ENCODE results near the gene MST1R.

MST1R gene

GRCh38 chr3:49873623-49874022, 30.1 kb downstream of the MST1R start:
- DNase-seq: no peak

- DNase-seq: peak; percentile 33
Observed at GRCh38 chr3:49872801-49873281, 30.8 kb downstream of the MST1R start.

DNA sequence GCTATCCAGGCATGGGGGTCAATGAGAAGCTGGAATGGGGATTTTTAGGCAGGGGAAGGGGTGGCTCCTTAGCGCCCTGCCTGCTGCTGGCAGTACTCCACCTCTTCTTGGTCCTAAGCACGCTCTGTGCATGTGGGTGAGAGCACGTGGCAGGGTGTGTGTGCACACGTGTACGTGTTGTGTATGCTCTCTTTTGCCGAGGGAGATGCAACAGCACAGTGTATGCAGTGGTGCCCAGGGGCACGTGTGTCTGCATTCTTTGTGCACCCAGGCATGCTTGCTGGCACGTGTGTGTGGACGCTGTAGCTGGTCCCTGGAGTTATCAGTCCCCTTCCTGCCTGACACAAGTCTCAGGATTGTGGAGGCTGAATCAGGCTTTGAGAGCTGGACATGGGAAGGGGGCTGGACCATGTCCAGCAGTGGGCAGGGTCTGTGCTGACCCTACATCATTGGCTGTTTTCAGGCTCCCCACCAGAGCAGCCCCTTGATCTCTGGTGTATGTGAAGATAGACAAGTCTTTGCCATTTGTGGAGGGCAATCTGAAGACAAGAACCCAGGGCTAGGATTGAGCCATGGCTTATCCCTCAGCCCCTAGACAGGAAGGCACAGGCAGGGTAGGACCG, 32.0 kb downstream of the MST1R start:
- no peak for DNase-seq

DNA sequence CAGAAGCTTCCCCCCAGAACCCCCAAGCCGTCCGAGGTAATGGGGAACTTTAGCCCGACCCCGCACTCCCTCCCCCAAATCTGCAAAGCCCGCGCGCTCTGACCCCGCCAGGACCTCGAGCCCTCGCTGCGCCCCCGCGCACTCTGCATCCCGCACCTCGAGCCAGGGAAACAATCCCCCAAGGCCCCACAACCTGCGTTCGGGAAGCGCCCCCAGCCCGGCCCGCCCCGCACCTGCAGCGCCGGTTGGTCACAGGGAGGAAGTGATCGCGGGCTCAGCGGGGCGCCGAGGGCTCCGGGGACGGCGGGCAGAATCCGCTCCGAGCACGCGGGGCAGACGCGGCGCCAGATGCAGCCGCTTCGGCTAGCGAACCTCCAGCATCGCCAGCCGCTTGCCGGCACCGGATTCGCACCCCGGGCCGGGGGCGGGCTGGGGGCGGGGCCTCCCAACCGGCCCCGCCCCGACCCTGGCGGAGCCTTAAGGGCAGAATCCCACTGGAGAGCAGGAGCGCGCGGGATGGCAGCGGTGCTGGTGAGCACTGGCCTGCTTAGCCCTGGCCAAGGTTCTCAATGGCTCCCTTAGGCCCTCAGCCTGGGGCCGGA, 34.0 kb downstream of the MST1R start, which contains the start of gene CAMKV:
Gene CAMKV (minus strand): TSS at position 382 of the 602 bp plus-strand sequence. CDS start 7,518 bp downstream, outside the sequence.
- peak; percentile 29 for DNase-seq

DNA sequence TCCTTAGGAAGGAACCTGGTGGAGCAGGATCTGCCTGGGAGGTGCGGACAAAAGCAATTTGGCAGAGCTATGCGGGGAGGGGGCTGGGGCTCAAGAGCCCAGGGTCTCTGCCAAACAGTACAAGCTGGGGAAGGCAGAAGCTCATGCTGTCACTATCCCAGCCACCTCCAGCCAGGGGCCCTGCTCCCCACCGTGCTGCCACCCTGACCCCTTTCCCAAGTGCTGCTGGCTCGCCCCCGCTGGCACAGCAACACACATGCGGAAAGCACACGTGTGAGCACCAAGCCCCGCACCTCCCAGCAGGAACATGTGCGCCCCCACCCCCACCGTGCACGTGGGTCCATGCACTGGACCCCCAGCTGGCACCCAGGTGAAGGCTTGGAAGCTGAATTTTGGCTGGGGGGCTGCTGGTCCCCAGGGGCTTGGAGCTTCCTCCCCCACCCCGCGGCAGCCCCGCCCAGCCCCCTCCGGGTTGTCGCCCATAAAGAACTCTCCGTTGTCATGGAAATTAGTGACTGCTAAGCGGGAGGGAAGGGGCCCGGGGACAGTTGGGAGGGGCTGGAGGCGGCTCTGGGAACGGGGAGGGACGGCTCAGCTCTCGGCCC, 34.7 kb downstream of the MST1R start:
- DNase-seq: no peak

DNA sequence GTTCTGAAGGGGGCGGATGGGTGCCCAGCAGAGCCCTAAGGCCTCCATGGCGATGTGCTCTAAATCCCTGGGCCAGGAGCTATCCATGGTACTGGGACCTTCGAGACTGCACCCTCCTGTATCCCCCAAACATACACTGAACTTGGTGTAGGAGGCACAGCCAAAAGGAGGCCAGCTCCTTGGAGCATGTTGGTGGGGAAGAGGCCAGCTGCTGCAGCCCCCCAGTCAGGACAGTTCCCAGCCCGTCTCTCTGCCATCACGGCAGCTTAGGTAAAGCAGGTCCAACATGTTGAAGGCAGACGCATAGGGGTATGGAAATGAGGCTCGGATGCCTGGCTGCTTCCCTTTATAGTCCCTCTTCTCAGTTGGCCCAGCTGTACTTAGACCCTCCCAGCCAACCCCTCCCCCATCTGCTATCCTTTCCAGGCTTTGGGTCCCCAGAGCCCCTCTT, 35.8 kb downstream of the MST1R start:
- no peak for DNase-seq

DNA sequence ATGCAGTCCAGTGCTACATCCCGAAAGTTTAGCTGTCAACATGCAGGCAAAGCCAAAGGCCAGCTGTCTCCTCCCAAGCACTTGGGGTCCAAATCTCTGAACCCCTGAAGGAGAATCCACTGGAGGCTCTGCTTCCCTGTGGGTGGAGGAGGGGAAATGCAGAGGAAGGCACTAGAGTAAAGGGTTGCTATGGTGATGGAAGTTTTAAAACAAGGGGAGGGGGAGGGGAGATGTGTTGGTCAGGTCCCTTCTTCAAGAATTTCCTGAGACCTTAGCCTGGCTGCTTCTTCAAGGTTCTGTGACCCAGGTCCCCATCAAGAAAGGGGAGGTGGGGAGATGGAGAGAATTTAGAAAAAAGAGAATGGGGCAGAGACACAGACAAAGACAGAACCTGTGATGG, 36.3 kb downstream of the MST1R start:
- no peak for DNase-seq

DNA sequence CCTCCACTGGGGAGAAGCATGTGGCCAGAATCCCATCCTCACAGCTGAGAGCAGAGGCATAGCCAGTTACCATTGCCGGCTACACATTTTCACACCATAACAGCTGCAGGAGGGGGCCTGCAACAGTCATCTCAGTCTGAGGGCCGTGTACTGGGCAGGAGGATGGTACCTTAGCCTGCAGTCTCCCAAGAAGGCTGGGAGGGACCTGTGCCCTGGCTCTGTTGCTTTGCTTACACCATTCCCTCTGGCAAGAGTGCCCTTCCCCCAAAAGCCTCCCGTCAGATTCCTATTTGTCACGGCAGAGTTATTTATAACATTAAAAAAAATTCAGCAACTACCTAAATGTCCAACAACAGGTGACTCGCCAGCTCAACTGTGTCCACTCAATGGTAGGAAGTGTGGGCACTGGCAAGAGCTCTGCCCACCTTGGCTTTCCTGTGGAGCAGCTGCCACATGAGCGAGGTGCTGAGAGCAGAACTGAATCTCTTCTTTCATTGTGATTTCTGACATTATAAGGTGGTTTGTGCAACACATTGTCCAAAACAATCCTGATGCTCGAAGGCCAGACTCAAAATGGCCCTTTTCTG, 38.4 kb downstream of the MST1R start:
- DNase-seq: no peak

DNA sequence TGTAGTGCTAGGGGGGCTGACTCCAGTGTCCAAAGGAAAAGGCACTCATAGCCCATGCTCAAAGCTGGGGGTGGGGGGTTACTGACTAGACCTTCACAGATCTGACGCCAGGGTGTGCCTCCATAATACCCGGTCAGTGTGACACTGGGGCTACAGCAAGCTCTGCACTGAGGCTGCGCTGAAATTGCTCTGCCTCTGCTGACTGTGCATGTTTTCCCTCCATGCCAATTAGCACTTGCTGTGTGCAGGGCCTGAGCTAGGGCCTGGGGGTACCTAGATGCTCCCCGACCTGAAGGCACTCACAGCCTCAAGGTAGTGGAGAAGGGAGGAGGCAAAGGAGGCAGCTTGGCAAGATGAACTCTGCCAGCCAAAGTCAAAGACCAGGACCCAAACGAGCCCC, 39.2 kb downstream of the MST1R start:
- no peak for DNase-seq

DNA sequence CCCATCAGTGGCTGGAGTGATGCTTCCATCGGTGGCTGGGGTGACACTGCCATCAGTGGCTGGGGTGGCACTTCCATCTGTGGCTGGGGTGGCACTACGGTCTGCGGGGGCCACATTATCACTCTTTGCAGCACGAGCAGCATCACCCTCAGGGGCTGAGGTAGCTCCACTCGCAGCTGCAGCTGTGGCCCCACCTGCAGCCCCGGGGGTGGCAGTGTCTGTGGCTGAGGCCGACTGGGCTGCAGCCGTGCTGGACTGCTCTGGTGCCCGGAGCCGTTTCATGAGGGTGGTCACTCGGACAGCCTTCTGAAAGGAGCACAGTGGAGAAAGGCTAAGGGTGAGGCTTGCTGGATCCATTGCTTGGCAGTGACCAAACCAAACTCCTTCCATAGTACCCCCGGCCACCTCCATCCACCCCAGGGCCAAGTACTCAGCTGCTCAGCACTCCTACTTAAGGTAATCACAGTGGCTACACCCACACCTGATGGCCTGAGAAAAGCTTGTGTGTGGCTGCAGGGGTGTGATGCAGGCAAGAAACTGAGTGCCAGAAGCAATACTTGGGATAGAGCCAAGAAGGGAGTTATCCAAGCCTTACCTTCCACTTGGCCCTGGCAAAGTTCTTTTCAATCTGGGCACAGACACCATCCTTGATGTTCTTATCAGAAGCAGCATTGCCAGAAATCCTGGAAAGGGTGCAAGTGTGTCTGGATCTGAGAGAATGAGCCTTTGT, 43.9 kb downstream of the MST1R start:
- DNase-seq: no peak

DNA sequence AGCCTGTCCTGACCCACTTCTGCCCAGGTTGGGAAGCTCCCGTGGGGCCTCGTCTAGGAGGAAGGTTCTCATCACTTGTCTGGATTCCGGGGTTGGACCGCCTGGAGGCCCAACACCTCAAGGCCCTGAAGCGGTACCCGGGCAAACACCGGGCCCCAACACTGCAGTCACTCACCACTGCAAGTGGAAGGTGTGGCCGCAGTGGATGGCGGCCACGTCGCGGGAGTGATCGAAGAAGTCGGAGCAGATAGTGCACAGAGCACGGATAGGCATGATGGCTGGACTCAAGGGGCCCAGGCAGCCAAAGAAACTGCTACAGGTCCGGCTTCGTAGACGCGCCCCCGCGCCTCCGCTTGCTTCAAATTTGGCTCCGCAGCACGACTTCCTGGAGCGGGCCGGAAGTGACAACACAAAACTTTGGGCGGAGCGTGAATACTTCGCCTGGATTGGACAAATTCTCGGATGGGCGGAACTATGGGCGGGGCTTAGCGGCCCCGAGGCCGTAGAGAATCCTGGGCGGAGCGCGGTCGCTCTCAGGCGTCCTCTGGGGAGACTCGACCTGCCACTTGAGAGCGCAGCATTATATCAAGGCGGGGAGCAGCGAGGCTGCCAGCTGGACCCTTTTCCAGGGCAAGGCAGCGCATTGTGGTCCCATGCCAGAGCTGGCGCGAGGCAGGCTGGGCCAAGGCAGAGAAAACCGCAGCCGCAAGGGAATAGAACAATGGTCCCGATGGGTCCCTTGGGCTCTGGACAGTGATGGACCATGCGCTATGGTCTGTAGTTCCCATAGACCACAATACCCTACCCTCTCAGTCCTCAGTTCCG, 47.3 kb downstream of the MST1R start, which contains the start of gene TRAIP:
Gene TRAIP (minus strand): TSS at position 384 of the 825 bp plus-strand sequence. CDS start 111 bp downstream, at position 273.
- peak; percentile 93 for DNase-seq

DNA sequence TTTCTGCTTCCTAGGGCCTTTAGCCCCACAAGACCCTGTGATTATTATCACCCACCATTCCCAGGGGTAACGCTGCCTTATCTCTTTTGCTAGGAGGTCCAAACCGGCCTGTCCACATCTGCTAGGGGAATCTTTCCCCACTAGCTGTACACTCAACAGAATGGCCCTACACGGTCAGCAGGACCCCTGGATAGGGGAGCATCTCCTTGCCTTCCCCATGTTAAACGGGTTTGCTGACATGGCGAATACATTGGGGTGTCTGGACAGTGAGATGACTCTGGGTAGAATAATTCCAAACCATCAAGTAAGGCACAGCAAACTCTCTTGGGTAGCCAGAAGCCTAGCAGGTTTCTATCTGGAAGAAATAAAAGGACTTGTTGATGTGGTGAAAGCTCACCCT, 48.0 kb downstream of the MST1R start:
- DNase-seq: no peak

- DNase-seq: no peak
Observed at GRCh38 chr3:49845694-49846093, 58.0 kb downstream of the MST1R start.

DNA sequence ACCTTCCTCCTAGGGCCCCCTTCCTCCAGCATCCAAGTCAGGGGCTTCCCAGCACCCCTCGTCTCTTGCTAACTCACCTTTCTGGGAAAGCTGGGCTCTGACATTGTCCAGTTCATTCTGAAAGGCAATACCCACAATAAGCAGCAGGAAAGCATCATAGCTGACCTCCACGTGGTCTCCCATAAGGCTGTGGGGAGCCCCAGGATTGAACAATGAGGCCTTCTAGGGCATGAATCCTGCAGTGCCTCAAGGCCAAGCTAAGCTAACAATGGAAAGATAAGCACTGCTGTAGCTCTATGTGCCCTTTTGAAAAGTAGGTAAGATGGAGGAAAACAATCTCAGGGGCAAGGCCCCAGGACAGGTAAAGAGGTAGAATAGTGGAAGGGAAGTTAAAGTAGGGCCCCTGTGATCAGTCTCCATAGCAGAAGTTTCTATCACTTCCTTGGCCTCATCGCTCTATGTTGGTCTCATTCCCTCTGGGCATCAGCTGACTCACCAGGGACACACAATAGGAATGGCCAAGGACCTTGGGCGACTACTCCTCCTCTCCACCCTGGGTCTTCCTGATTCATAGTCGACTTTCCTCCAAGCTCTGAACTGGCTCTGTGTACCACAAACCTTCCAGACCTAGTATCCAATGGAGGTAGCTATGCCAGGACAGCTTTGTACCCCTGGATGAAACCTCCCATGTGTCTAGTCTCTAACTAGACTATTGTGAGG, 59.0 kb downstream of the MST1R start:
- DNase-seq: no peak

- DNase-seq: no peak
Observed at GRCh38 chr3:49842843-49843517, 60.7 kb downstream of the MST1R start.

GRCh38 chr3:49841806-49842205, 61.9 kb downstream of the MST1R start:
- DNase-seq: no peak

GRCh38 chr3:49841126-49841696, 62.5 kb downstream of the MST1R start:
- DNase-seq: no peak

DNA sequence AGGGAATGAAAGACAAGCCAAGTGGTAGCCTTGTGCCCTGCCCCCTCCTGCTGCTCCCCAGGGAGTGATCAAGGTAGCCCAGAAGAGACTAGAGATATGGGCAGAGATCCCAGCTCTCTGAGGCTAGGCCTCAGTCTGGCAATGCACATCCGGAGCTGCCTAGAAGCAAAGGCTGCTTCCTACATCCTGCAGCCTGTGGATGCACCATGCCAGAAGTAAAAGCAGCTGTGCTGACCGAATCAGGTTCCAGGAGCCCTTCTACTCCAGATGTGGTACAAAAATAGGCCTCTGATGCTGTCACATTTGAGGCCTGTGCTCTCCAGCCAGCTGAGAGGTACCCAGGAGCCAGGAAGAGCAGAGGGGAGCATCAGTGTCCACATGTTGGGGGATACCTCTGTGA, 63.3 kb downstream of the MST1R start:
- DNase-seq: no peak

- peak; percentile 80 for DNase-seq
Observed at GRCh38 chr3:49839193-49839809, 64.4 kb downstream of the MST1R start.

Data from activated naive CD4-positive, alpha-beta T cell treated with Interleukin-2 at 50 U/mL for 16 hours (primary cell).